ENCODE results near the gene C2CD3.

The C2CD3 gene, protein sequence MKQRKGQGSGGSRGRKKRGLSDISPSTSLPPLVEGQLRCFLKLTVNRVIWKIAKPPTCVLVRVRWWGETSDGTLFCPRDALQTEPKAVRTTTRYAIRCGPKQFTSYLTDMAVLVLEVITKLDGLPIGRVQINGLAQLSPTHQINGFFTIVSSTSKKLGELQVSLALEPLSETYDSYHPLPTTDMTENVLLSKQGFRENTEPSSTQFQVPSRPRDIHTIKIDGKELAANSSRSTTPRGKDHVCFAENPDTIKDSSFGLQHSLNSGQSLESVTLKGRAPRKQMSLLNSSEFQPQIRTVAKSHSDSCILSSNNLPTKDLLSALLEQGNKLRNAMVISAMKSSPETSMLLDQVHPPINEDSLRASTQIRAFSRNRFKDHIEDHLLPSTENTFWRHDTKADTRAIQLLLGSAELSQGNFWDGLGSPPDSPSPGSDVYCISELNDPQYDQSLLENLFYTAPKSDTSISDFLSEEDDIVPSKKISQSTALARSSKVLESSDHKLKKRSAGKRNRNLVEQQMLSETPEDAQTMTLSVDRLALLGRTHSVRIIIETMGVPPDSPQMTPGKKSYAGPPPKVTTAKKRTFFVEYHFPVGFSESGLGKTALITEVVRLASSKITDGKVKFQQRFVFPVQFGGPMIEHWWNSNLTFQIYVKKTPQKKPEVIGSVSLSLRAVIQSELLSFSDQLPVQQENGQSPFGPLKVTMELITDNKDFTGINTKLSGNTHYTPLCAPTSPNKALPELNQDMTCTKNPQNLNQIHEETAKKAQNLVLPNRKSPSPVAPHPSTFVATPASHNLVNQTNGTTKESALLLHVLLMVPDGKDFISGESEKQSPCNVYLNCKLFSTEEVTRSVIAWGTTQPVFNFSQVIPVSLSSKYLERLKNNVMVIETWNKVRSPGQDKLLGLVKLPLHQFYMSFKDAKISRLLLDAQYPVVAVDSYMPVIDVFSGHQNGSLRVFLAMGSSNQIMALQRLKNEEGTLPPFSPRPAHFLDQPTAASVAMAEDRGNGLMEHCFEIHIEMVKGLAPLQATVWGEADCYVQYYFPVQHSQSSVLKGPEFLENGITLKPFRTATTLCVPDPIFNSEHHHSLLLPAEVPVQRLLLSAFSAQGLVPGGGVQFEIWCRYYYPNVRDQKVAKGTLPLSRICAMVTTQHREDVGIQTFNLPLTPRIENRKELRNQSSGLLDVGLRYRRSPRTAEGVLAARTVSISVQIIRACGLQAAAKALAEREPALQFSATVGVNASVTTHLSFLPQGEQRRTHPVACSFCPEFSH (N-terminal part only)

DNA sequence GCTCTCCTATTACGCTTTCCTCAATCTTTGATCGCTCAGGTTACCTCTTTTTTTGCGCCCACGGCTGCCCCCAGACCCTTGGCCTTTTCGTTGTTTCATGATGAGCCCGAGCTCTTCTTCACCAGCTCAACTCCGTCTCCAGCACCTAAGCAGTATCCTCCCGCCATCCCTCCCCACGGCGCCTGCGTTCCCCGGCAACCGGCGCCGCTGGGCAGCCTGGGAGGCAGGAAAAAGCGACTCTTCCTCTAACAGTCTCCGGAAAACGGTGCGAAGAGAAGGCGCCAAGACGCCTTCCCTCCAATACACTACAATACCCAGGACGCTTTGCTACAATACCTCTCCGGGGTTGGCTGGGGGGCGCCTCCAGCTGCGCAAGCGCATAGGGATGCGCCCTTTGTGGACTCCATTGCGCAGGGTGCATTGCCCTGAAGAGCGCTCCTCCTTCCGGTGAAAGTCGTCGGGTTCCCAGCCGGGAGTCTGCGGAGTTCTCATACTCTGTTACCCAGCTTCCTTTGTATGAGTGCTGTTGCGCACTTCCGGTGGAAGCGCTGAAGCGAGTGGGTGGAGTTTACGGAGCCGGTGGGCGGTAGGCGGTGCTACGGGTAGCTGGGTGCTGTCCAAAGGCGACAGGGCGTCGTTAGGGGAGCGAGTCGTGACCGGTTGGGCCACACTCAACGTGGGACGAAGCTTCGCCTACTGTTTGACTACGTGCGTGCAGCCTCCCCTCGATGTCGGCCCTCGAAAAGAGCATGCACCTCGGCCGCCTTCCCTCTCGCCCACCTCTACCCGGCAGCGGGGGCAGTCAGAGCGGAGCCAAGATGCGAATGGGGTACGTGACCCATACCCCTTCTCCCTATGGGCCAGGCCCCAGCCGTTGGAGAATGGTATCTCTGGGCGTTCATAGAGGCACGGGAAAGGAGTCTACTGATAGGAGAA lies at the start of gene C2CD3, which contains the start of gene PPME1:
Gene C2CD3, minus strand, starts transcription at position 309 of the 936 bp plus-strand sequence. Its CDS starts 210 bp downstream, at position 99.
Gene PPME1, plus strand, starts transcription at position 596 of the 936 bp plus-strand sequence. Its CDS starts 133 bp downstream, at position 729.
- peak; percentile 99 for DNase-seq

DNA sequence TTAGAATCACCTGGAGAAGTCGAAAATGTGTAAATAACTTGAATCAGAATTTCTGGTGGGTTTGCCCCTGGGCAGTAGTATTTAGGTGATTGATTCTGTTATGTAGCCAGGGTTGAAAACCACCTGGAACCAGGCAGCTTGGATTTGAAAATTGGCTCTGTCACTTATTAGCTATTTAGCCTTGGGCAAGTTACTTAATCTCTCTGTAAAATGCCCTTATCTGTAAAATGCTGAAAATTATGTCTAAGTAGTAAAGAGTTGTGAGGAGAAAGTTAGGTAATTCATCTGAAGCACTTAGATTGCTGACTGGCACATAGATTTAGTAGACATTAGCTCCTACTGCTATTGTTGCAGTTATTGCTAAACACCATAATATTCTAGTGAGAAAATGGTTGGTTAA lies 49.6 kb upstream of the C2CD3 start:
- no peak for DNase-seq

DNA sequence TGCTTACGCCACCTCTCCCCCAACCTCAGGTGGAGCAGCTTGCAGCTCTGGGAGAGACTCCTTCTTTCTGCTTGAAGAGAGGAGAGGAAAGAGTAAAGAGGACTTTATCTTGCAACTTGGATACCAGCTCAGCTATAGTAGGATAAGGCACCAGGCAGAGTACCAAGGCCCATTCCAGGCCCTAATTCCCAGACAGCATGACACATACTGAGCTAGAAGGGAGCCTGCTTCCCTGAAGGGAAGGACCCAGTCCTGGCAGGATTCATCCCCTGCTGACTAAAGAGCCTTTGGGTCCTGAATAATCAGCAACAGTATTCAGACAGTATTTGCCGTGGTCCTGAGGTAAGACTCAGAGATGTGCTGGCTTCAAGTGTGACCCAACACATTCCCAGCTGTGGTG lies 41.7 kb upstream of the C2CD3 start:
- no peak for DNase-seq

DNA sequence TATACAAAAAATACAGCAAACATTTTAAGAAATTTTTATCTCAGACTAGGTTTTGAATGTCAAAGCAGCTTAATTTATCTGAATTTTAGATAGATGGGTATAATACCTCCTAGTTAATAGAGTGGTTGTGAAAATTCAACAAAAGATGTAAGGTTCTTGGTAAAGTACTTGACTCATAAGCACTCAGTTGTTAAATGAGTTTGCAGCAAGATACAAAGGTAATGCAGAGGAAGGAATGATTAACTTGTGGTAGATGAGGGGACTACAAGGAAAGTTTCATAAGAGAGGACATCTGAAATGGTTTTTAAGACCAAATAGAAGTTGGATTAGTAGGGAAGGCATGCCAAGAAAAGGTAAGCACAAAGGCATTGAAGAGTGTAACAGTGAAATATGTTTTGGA lies 37.7 kb upstream of the C2CD3 start:
- peak; percentile 8 for DNase-seq

DNA sequence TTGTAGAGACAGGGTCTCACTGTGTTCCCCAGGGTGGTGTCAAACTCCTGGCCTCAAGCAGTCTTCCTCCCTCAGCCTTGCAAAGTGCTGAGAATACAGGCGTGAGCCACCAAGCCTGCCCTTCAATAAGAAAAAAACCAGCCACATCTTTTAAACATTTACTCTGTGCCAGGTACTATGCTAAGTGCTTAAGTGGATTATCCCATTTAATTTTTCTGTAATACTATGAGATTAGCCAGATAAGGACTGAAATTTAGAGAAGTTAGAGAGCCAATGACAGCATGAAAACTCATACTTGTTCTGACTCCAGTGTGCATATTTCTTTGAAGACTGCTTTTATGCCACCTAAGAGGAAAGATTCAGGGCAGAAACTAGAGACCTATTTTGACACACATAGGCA lies 35.9 kb upstream of the C2CD3 start:
- DNase-seq = no peak

DNA sequence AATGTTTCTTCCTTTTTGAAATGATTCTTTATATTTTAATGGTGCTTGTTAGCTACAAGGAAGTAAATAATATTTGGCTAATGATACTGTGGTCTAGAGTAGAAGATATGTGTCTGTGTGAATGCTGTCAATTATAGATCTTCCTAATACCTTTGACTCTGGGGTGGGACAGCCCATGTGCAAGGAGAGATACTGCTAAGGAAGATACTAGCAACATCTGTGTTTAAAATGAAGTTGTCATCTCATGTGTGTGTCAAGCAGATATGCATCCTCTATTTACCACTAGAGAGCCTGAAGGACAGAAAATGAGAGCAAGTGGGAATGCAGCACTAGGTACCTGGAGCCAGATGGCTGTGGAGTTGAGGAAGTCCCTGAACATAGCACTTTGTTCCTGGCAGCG lies 34.4 kb upstream of the C2CD3 start:
- DNase-seq = no peak

DNA sequence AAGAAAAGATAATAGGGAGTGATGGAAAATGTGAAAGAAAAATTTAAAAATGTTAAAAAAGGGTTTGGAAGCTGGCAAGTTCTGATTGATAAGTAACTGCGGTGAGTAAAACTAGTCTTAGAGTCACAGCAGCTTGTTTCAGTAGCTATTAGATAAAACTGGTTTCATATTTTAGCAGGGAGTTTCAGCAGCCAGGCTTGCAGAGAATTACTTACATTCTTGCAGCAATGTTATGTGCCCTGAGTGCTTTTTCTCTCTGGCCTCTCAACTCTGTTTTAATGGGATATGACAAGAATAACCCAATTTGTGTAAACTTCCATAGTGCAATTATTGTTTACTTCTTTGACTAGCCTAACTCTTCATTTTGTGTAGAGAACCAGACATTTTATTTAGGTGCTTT lies 33.9 kb upstream of the C2CD3 start:
- DNase-seq = no peak

DNA sequence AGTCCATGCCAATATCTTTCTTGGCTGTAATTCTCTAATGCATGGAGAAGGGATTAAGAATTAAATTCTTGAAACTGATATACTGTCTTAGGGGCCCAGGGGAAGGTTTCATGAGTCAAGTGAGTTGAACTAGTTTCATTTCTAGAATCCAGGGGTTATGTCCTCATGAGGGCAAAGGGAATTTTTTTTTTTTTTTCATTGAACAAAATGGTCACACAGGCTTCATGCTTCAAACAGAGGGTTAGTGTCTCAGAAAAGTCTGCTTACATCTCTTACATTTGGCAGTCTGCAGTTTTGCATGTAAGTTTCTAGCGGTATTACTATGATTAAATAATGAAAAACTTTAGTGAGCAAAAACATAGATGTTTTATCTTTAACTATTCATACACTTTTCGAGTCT lies 33.2 kb upstream of the C2CD3 start:
- no peak for DNase-seq

DNA sequence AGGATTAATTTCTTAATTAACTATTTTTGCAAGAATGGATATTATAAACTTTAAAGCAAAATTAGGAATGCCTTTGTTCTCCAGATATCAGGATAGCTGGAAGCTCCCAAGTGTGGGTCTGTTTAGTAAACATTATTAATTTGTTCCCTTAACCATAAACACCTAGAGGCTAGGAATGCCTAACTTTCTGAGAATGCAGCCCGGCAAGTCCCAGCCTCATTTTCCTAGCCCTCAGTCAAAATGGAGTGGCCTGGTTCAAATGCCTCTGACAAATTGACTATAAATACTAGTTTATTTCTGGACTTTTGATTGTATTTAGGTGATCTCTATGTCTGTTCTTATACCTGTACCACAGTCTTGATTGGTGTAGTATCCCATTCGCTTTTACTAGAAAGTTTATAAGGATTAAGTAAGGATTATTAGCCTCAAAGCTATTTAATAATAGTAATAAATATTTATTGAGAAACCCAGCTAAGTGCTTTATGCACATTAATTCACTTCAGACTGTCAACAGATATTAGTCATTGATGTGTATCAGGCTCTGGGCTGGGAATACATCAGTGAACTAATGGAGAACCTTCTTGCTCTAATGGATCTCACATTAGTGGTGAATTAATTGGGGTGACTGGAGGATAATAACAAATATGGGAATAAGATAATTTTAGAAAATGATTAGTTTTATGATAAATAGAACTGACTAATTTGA lies 26.1 kb upstream of the C2CD3 start:
- DNase-seq = no peak

DNA sequence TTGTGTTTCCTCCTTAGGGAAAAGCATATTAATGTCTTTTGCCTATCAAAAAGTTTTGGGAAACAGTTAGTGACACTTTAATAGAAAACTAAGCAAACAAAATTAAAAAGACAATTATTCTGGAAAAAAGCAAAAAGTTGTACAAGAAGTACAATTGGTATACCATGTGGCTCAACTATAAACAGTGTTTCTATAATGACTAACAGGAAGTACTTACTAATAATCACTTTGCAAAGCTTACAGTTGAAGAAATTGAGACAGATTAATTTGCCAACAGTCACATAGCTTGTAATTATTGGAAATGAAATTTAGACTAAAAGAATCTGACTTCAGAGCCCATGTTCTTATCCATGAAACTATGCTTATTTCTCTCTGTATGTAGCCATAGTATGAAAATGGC lies 25.0 kb upstream of the C2CD3 start:
- DNase-seq = no peak

DNA sequence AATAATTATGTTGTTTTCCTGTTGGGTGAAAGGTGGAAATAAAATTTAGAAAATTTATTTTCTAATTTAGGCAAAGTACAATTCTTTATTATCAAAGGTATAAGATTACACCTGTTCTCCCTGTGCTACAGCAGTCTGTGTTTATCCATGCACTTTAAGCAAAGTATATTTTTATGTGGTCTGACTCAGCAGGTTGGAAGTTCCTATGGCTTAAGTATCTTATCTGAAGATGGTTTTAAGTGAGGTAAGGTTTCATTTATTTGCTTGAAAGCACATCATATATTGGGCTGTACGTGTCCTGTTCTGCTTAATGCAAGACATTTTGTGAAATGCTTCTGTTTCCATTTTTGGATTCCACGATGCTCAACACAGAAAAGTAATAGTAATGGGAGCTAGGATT lies 14.9 kb upstream of the C2CD3 start:
- DNase-seq = no peak

DNA sequence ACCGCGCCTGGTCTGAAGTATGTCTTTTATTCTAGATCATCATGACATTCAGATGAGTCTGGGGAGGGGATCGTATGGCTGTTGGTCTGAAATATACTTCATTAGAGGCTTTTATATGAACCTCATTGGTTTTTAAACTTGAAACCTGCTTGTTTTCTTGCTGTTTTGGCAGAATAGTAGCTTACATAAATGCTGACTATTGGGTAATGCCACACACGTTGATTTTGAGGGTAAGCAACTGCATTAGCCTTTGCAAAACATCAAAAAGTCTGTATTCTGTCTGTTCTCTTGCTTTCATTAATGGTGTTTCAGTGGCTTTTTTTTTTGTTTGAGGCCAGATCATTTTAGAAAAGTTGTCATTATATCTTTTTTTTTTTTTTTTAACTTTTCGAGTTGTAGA lies 14.5 kb upstream of the C2CD3 start:
- no peak for DNase-seq

DNA sequence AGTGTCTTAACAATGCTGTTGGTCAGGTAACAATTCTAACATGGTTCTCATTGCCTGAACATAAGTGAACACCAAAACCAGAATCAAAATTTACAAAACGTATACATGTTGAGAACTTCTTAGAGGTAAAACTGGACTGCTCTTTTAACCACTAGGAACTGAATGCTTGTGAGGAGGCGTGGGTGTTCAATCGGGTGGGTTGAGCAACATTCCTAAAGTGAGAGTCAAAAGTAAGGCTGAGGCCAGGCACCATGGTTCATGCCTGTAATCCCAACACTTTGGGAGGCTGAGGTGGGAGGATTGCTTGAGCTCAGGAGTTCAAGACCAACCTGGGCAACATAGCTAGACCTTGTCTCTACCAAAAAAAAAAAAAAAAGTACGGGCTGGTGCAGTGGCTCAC lies 11.8 kb upstream of the C2CD3 start:
- DNase-seq = no peak

DNA sequence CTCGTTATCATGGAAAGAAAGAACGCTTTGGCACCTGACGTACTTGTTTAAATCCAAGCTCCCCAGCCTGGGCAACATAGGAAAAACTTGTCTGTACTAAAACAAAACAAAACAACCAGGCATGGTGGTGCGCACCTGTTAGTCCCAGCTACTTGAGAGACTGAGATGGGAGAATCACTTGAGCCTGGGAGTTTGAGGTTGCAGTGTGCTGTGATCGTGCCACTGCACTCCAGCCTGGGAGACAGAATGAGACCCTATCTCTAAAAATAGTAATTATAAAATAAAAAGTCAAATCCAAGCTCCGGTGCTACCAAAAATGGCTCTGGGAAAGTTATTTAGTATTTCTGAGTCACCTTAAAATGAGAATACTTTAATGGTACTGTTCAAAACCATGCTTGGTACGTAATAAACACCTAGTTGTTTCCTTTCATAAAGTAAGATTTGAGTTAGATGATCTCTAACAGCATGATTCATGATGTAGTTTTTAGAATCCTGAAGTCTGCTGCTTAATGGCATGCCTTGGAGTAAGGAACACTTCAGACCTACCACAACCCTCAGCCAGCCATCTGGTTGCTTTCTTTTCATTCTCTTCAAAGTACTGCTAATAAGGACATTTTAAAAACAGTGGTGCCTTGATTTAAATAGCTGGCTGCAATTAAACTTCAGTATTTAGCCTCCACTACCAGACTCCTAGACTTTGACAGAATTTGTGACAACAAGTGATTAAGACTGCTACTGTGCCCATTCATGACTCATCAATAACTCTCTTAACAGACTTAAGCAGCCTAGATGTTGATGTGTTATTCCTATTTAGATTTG lies 8.6 kb upstream of the C2CD3 start:
- DNase-seq = no peak

DNA sequence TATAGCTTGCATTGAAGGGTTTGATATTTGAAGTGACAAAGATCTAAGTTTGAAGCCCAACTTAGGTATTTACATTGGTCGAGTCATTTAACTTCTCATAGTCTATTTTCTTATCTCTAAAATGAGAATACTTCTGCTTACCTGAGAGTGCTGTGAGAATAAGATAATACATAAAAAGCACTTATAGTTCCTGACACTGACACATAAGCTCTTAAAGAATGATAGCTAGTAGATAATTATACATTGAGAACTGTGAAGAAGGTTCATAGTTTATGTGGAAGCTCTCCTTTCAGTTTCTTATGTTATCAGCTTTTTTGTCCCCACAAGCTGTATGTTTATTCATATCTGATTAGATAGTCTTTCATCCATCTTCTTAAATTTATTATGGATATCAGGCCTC lies 5.1 kb upstream of the C2CD3 start:
- no peak for DNase-seq

DNA sequence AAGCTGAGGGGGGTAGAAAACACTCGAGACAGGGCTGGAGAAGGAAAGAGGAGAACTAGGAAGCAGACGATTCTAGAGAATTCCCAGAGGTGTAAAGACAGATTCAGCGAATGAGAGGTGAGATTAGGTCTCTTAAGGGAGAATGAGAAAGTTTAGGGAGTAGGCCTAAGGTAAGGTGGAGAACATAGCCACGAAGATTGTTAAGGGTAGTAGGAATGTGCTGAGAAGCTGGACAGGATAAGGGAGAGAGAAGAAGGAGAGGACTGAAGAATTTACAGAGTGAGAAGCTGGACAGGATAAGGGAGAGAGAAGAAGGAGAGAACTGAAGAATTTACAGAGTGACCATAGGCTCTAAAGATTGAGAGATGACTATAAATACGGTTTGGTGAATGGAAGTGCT lies 1.2 kb upstream of the C2CD3 start:
- DNase-seq = no peak

DNA sequence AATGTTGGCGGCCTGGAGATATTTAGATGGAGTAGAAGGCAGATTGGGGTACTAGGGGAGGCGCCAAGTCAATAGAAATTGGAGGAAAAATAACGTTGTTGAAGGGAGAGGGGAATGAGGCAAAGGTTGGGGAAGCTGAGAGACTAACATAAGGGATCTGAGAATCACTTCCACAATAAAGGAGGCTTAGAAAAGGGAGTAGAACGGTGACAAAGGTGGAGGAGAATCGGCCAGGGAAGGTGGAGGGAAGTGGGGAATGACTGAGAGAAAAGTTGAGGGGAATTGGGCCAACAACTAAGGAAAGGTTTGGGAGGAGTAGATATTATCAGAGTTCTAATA lies 797 bp upstream of the C2CD3 start:
- DNase-seq = no peak

DNA sequence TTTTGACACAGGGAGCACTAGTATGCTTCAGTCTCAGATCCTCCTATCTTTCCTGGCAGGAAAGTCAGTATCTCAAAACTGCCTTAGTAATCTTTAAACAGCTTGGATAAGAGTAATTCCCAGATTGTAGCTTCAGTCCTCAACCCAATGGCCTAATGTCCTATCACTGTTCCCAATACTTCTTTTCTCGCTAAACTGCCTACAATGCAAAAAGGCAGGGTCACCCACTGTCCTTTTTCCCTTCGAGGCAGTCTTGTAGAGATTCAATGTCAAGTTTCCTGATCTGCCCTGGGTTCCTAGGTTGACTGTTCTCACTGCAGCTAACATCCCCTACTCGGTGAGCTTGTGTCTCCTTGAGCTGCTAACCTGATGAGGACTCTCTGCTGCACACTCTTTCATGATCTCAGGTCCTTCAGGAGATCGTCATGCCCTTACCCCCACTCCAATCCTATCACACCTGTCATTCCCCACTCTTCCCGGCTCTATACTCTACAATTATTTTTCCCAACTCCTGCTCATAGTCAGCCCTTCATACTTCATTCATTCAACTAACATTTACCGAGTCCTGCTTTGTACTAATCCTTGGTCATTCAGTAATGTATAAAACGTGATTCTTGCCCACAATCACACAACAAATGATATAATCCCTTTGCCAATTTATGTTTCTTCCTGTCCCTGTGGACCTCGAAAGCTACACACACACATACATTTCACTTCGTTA lies 904 bp downstream of the C2CD3 start:
- DNase-seq = no peak

DNA sequence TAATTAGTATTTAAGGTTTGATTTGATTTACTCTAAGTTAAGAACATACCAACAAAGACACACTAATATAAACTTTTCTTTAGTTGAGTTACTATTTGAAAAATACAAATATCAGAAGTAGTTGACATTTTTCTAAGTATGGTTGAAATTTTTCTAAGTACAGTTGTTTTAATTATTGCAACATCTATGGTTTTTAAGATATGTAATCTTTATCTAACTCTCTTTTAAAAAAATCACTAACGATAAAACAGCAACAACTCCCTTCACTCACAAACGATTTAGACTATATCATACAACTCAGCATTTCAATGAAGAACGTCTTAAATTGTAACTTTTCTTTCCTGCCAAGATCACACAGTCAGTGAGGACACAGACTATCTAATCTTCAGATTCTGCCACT lies 2.0 kb downstream of the C2CD3 start:
- DNase-seq = no peak
